ENCODE data around the gene TMC4.

GRCh38 chr19:54196536-54196935 lies 23.6 kb upstream of the TMC4 start:
- TF ChIP-seq, protein P1, sequence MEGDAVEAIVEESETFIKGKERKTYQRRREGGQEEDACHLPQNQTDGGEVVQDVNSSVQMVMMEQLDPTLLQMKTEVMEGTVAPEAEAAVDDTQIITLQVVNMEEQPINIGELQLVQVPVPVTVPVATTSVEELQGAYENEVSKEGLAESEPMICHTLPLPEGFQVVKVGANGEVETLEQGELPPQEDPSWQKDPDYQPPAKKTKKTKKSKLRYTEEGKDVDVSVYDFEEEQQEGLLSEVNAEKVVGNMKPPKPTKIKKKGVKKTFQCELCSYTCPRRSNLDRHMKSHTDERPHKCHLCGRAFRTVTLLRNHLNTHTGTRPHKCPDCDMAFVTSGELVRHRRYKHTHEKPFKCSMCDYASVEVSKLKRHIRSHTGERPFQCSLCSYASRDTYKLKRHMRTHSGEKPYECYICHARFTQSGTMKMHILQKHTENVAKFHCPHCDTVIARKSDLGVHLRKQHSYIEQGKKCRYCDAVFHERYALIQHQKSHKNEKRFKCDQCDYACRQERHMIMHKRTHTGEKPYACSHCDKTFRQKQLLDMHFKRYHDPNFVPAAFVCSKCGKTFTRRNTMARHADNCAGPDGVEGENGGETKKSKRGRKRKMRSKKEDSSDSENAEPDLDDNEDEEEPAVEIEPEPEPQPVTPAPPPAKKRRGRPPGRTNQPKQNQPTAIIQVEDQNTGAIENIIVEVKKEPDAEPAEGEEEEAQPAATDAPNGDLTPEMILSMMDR (IDR thresholded peaks at IDR 0.05; ENCODE audit: borderline replicate concordance, extremely low read depth, low read length, poor library complexity, severe bottlenecking) = no peak
- no peak for TF ChIP-seq EZH2 (IDR thresholded peaks at IDR 0.05; ENCODE audit: borderline replicate concordance, low read depth, low read length, severe bottlenecking)
